Esophagus squamous epithelium (tissue), 4 donors: ENCODE data around the gene TSPAN5.
"Not testable (repeated sequence)": the region's sequence is repeated elsewhere in the genome, so short reads cannot be mapped to it uniquely, and the experiment has no call there.

Experiments
- CTCF ChIP-seq, 6 experiments: fragments of 450-650 bp in 4 of 6; fragments of 200-600 bp in 2 of 6; sonication (generic) in 2 of 6; IDR thresholded peaks; one replicate each; pipeline ENCODE4 v1.5.1; 2016 to 2019; ENCODE audit warnings: antibody characterized with exemption in 6 of 6, mild to moderate bottlenecking in 4 of 6, moderate library complexity in 4 of 6
- POLR2A ChIP-seq, 4 donors: fragments of 450-650 bp; IDR thresholded peaks; one replicate each; pipeline ENCODE4 v1.6.1; 2017; ENCODE audit warnings: antibody characterized with exemption in 4 of 4, mild to moderate bottlenecking in 4 of 4, moderate library complexity in 3 of 4

- not testable (repeated sequence) for TF ChIP-seq CTCF, POLR2A (IDR thresholded peaks at IDR 0.05)
These were observed 47.2 kb upstream of the TSPAN5 start for GRCh38 chr4:98705586-98705985.
